ENCODE measurements around the gene MRPL51.

MRPL51 gene

GRCh38 chr12:6533653-6533922 is 40.5 kb upstream of the MRPL51 start:
- Histone ChIP-seq H3K9me3 (ENCODE audit: insufficient read depth, low read length) (no peaks in the 10 kb centered on the region), H3K79me2 (ENCODE audit: low read length) (peaks cover 47% of the 10 kb centered on the region), H3K4me3 (ENCODE audit: low read length) (peak overlapping the region; percentile 88), H3K27me3 (ENCODE audit: low read depth, low read length) (no peaks in the 10 kb centered on the region), H4K20me1 (ENCODE audit: insufficient read depth, low read length) (peaks cover 32% of the 10 kb centered on the region), H3K4me2 (ENCODE audit: low read length) (peak overlapping the region; percentile 98), H3K27ac (ENCODE audit: low read length) (peak overlapping the region; percentile 85), H3K4me1 (ENCODE audit: low read length) (peaks cover 37% of the 10 kb centered on the region), H3K9ac (ENCODE audit: low read length) (peak overlapping the region; percentile 98), H2AFZ (ENCODE audit: low read depth, low read length) (peak overlapping the region; percentile 65), H3K36me3 (replicated peaks; ENCODE audit: low read depth, low read length) (peaks cover 68% of the 10 kb centered on the region)
- no peak for TF ChIP-seq CTCF (IDR thresholded peaks at IDR 0.05; ENCODE audit: low read depth, low read length)
- no peak for TF ChIP-seq EZH2phosphoT487 (IDR thresholded peaks at IDR 0.05; ENCODE audit: low read depth)

GRCh38 chr12:6532927-6533652 is 40.0 kb upstream of the MRPL51 start:
- H3K9me3 ChIP-seq (ENCODE audit: insufficient read depth, low read length), result no peaks in the 10 kb centered on the region
- H3K79me2 ChIP-seq (ENCODE audit: low read length), result peaks cover 47% of the 10 kb centered on the region
- peak overlapping the region; percentile 65 for H2AFZ ChIP-seq (ENCODE audit: low read depth, low read length)
- H3K4me1 ChIP-seq (ENCODE audit: low read length), result peaks cover 32% of the 10 kb centered on the region
- peaks cover 68% of the 10 kb centered on the region for H3K36me3 ChIP-seq (replicated peaks; ENCODE audit: low read depth, low read length)
- H3K9ac ChIP-seq (ENCODE audit: low read length), result peak overlapping the region; percentile 98
- H3K27me3 ChIP-seq (ENCODE audit: low read depth, low read length), result no peaks in the 10 kb centered on the region
- H3K4me2 ChIP-seq (ENCODE audit: low read length), result peak overlapping the region; percentile 98
- peaks cover 27% of the 10 kb centered on the region for H4K20me1 ChIP-seq (ENCODE audit: insufficient read depth, low read length)
- peak overlapping the region; percentile 88 for H3K4me3 ChIP-seq (ENCODE audit: low read length)
- peak overlapping the region; percentile 85 for H3K27ac ChIP-seq (ENCODE audit: low read length)
- TF ChIP-seq EZH2phosphoT487 (IDR thresholded peaks at IDR 0.05; ENCODE audit: low read depth) (no peak), CTCF (IDR thresholded peaks at IDR 0.05; ENCODE audit: low read depth, low read length) (no peak)

- H3K79me2 ChIP-seq (ENCODE audit: low read length), result peaks cover 47% of the 10 kb centered on the region
- TF ChIP-seq CTCF (IDR thresholded peaks at IDR 0.05; ENCODE audit: low read depth, low read length), result no peak
- no peak for TF ChIP-seq EZH2phosphoT487 (IDR thresholded peaks at IDR 0.05; ENCODE audit: low read depth)
- H4K20me1 ChIP-seq (ENCODE audit: insufficient read depth, low read length), result peaks cover 22% of the 10 kb centered on the region
- H3K4me1 ChIP-seq (ENCODE audit: low read length), result peaks cover 27% of the 10 kb centered on the region
- H3K9ac ChIP-seq (ENCODE audit: low read length), result peak overlapping the region; percentile 98
- H3K27ac ChIP-seq (ENCODE audit: low read length), result peak overlapping the region; percentile 85
- peaks cover 75% of the 10 kb centered on the region for H3K36me3 ChIP-seq (replicated peaks; ENCODE audit: low read depth, low read length)
- H3K4me2 ChIP-seq (ENCODE audit: low read length), result peak overlapping the region; percentile 98
- H3K9me3 ChIP-seq (ENCODE audit: insufficient read depth, low read length), result no peaks in the 10 kb centered on the region
- H2AFZ ChIP-seq (ENCODE audit: low read depth, low read length), result no peak overlapping the region
- no peaks in the 10 kb centered on the region for H3K27me3 ChIP-seq (ENCODE audit: low read depth, low read length)
- H3K4me3 ChIP-seq (ENCODE audit: low read length), result peak overlapping the region; percentile 88
These were observed 39.2 kb upstream of the MRPL51 start for GRCh38 chr12:6532051-6532926.

GRCh38 chr12:6530576-6531260 is 37.7 kb upstream of the MRPL51 start:
- no peak overlapping the region for H3K4me3 ChIP-seq (ENCODE audit: low read length)
- H3K4me1 ChIP-seq (ENCODE audit: low read length), result peaks cover 13% of the 10 kb centered on the region
- no peaks in the 10 kb centered on the region for H3K9me3 ChIP-seq (ENCODE audit: insufficient read depth, low read length)
- no peak overlapping the region for H2AFZ ChIP-seq (ENCODE audit: low read depth, low read length)
- no peaks in the 10 kb centered on the region for H3K27me3 ChIP-seq (ENCODE audit: low read depth, low read length)
- no peak overlapping the region for H3K4me2 ChIP-seq (ENCODE audit: low read length)
- H3K36me3 ChIP-seq (replicated peaks; ENCODE audit: low read depth, low read length), result peaks cover 75% of the 10 kb centered on the region
- H3K27ac ChIP-seq (ENCODE audit: low read length), result no peak overlapping the region
- peaks cover 36% of the 10 kb centered on the region for H3K79me2 ChIP-seq (ENCODE audit: low read length)
- H4K20me1 ChIP-seq (ENCODE audit: insufficient read depth, low read length), result peaks cover 6% of the 10 kb centered on the region
- TF ChIP-seq EZH2phosphoT487 (IDR thresholded peaks at IDR 0.05; ENCODE audit: low read depth) (no peak), CTCF (IDR thresholded peaks at IDR 0.05; ENCODE audit: low read depth, low read length) (no peak)
- H3K9ac ChIP-seq (ENCODE audit: low read length), result no peak overlapping the region
